Measurements from ENCODE around the gene TACR2.

DNA sequence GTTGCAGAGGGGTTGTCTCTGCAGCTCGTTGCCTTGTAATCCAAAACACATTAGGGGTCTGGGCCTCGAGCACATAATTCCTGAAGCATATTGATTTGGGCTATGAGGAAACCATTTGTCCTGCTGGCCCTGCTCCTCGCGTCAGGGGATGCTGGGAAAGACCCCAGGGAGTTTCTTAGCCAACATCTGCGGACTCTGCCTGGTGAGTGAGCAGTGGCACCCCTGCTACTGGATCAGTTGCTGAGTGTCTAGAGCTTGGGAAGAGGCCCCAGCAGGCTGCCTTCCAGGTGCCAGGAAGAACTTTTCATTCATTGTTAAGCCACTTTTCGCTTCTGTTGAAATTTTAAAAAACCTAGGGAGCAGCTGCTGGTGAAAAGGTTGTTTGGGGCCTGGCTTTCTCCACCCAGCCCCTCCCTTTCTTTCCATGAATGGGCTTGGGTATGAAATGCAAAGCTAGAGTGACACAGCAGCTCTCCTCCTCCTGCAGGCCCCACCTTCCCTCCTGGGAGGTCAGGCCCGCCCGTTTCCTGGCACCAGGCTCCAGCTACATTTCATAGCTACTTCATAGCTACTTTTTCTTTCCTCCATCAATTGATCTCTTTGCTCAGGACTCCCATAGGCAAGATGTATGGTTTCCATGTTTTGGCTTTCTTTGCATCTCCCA lies 26.8 kb downstream of the TACR2 start:
- TF ChIP-seq, protein P1, sequence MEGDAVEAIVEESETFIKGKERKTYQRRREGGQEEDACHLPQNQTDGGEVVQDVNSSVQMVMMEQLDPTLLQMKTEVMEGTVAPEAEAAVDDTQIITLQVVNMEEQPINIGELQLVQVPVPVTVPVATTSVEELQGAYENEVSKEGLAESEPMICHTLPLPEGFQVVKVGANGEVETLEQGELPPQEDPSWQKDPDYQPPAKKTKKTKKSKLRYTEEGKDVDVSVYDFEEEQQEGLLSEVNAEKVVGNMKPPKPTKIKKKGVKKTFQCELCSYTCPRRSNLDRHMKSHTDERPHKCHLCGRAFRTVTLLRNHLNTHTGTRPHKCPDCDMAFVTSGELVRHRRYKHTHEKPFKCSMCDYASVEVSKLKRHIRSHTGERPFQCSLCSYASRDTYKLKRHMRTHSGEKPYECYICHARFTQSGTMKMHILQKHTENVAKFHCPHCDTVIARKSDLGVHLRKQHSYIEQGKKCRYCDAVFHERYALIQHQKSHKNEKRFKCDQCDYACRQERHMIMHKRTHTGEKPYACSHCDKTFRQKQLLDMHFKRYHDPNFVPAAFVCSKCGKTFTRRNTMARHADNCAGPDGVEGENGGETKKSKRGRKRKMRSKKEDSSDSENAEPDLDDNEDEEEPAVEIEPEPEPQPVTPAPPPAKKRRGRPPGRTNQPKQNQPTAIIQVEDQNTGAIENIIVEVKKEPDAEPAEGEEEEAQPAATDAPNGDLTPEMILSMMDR (conservative IDR thresholded peaks at IDR 0.05 in 1 of 2, IDR thresholded peaks at IDR 0.05 in 1 of 2; ENCODE audit: extremely low read depth in 1 of 2, insufficient read depth in 1 of 2, low read depth in 1 of 2, low read length in 2 of 2), result no peak
- TF ChIP-seq EZH2 (IDR thresholded peaks at IDR 0.05; ENCODE audit: borderline replicate concordance, low read length), result no peak

Measured in mammary epithelial cell (primary cell).